Gastrocnemius medialis (tissue), 4 donors: ENCODE results near the gene HEATR5A. TPM values are rescaled to one million over a fixed set of nuclear protein-coding genes. Genes with fewer than 3 reads are reported as not detected.
"Not testable (repeated sequence)": the region's sequence is repeated elsewhere in the genome, so short reads cannot be mapped to it uniquely, and the experiment has no call there.

ENCODE experiments used
- ATAC-seq, 2 donors: fragments of 150-250 bp; one replicate each; pipeline ENCODE4 v1.9.1; 2016
- DNase-seq, 2 donors: peaks; one replicate each; pipeline ENCODE4 v3.0.0-alpha.2; 2019
- H3K27ac ChIP-seq, 4 donors: fragments of 200-600 bp; sonication (generic); 1 replicate in 1 of 4; 2 replicates in 3 of 4; pipeline ENCODE4 v1.5.1; 2016 to 2018; ENCODE audit warnings: mild to moderate bottlenecking in 2 of 4, moderate library complexity in 1 of 4
- H3K27me3 ChIP-seq, 3 donors: fragments of 200-600 bp; sonication (generic) in 2 of 3; 1 replicate in 1 of 3; 2 replicates in 2 of 3; pipeline versions ENCODE4 v1.5.1 to v1.6.0; 2016 to 2019; ENCODE audit warnings: mild to moderate bottlenecking in 1 of 3, moderate library complexity in 1 of 3
- H3K36me3 ChIP-seq, 2 donors: fragments of 200-600 bp; sonication (generic) in 1 of 2; one replicate each; pipeline ENCODE4 v1.5.1; 2017 to 2018
- H3K4me1 ChIP-seq, 2 donors: fragments of 200-600 bp; sonication (generic) in 1 of 2; one replicate each; pipeline ENCODE4 v1.5.1; 2016 to 2017; ENCODE audit warnings: mild to moderate bottlenecking in 2 of 2
- H3K4me3 ChIP-seq, 4 donors: fragments of 200-600 bp; sonication (generic) in 3 of 4; 1 replicate in 1 of 4; 2 replicates in 3 of 4; pipeline ENCODE4 v1.5.1; 2016 to 2019; ENCODE audit warnings: mild to moderate bottlenecking in 2 of 4
- H3K9me3 ChIP-seq, 3 donors: fragments of 200-600 bp; sonication (generic) in 2 of 3; 1 replicate in 1 of 3; 2 replicates in 2 of 3; pipeline ENCODE4 v1.5.1; 2016 to 2019
- POLR2A ChIP-seq, 2 donors: fragments of 450-650 bp; IDR thresholded peaks; one replicate each; pipeline ENCODE4 v1.6.1; 2017; ENCODE audit warnings: antibody characterized with exemption in 2 of 2, mild to moderate bottlenecking in 2 of 2, moderate library complexity in 2 of 2
- in situ Hi-C, 4 donors: fragments of 200-750 bp; cut with MboI; loops; one replicate each; pipeline versions ENCODE4 v1.15.0 to v1.8.0; 2017; ENCODE audit warnings: low sequenced_read_pairs in 4 of 4
- intact Hi-C: fragments of 100-400 bp; cut with DNase I; formaldehyde crosslinking; loops from one replicate; pipeline ENCODE4 v1.15.1; 2023; ENCODE audit warnings: low total_unique reads
- total RNA-seq, 4 donors: library from RNA; depleted of rRNA; stranded (reverse); fragments of >200 nt; gene quantifications; one replicate each; pipeline versions ENCODE4 v1.1.0 to v1.2.3, GENCODE V29; 2016
- TF ChIP-seq, protein P1 (sequence below), 5 experiments: fragments of 450-650 bp in 3 of 5; fragments of 200-600 bp in 2 of 5; sonication (generic) in 2 of 5; IDR thresholded peaks in 4 of 5; conservative IDR thresholded peaks in 1 of 5; 1 replicate in 4 of 5; 2 replicates in 1 of 5; pipeline ENCODE4 v1.5.1; 2016 to 2019; ENCODE audit warnings: antibody characterized with exemption in 5 of 5, mild to moderate bottlenecking in 3 of 5, moderate library complexity in 3 of 5

HEATR5A gene
- total RNA-seq, 4 donors from 2014 or later, result 11.3 to 39.7 (median 19.3) TPM

GRCh38 chr14:31257244-31257553 lies 163.2 kb downstream of the HEATR5A start:
- Histone ChIP-seq H3K27me3 (no peaks in the 10 kb centered on the region), H3K27ac (no peak overlapping the region), H3K4me1 (peaks cover 6 to 9% of the 10 kb centered on the region in 2 donors), H3K36me3 (no peaks in the 10 kb centered on the region), H3K9me3 (no peaks in the 10 kb centered on the region), H3K4me3 (no peak overlapping the region)
- TF ChIP-seq, protein P1, sequence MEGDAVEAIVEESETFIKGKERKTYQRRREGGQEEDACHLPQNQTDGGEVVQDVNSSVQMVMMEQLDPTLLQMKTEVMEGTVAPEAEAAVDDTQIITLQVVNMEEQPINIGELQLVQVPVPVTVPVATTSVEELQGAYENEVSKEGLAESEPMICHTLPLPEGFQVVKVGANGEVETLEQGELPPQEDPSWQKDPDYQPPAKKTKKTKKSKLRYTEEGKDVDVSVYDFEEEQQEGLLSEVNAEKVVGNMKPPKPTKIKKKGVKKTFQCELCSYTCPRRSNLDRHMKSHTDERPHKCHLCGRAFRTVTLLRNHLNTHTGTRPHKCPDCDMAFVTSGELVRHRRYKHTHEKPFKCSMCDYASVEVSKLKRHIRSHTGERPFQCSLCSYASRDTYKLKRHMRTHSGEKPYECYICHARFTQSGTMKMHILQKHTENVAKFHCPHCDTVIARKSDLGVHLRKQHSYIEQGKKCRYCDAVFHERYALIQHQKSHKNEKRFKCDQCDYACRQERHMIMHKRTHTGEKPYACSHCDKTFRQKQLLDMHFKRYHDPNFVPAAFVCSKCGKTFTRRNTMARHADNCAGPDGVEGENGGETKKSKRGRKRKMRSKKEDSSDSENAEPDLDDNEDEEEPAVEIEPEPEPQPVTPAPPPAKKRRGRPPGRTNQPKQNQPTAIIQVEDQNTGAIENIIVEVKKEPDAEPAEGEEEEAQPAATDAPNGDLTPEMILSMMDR (IDR thresholded peaks at IDR 0.05 in 4 of 5, conservative IDR thresholded peaks at IDR 0.05 in 1 of 5), result no peak
- TF ChIP-seq POLR2A (IDR thresholded peaks at IDR 0.05), result no peak
- DNase-seq, result no peak
- ATAC-seq, result no peak
- intact Hi-C loops (no loop called here), in situ Hi-C loops (no loop called here)

DNA sequence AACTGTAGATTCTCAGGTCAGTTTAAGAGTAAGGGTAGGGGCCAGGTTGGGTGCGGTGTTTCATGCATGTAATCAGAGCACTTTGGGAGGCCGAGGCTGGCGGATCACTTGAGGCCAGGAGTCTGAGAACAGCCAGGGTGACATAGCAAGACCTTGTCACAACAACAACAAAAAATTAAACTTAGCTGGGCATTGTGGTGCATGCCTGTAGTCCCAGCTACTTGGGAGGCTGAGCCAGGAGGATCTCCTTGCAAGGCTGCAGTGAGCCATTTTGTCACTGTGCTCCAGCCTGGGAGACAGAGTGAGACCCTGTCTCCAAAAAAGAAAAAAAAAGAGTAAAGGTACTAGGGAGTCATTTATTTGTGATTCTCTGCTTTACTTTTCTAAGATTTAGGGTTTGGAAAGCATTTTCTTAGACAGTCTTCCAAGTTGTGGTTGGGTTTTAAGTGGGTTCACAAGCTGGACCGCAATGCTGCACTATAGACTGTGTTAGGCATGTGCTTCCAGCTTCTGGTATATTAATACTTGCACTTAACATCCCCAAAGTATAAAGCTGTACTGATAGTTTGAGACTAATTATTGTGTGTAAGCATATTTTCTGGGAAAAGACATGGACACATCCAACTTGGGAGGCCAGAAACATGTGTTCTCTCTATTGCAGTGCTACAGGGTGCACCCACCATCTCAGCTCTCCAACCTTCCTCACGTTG lies 163.7 kb downstream of the HEATR5A start:
- DNase-seq (no peak), ATAC-seq (no peak)
- H3K9me3 ChIP-seq, result no peaks in the 10 kb centered on the region
- TF ChIP-seq, protein P1 (IDR thresholded peaks at IDR 0.05 in 4 of 5, conservative IDR thresholded peaks at IDR 0.05 in 1 of 5), result no peak
- no peak for TF ChIP-seq POLR2A (IDR thresholded peaks at IDR 0.05)
- H3K4me3 ChIP-seq, result no peak overlapping the region
- no peaks in the 10 kb centered on the region for H3K27me3 ChIP-seq
- in situ Hi-C loops, result no loop called here
- H3K27ac ChIP-seq, result no peak overlapping the region
- no peaks in the 10 kb centered on the region for H3K36me3 ChIP-seq
- H3K4me1 ChIP-seq, result peaks cover under 1 to 4% of the 10 kb centered on the region in 2 donors
- intact Hi-C loops, result no loop called here

DNA sequence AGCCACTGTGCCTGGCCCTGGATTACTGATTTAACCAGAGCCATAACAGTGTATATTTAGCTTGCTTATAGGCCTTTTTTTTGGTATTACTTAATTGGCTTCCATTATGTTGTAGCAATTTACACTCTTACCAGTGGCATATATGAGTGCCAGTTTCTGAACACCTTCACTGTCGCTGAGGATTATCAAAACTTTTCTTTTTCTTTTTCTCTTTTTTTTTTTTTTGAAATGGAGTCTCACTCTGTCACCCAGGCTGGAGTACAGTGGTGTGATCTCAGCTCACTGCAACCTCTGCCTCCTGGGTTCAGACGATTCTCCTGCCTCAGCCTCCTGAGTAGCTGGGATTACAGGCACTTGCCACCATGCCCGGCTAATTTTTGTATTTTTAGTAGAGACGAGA lies 164.4 kb downstream of the HEATR5A start:
- ATAC-seq, DNase-seq, H3K4me1 ChIP-seq, intact Hi-C loops, in situ Hi-C loops, H3K4me3 ChIP-seq, H3K27me3 ChIP-seq, H3K27ac ChIP-seq, H3K9me3 ChIP-seq, H3K36me3 ChIP-seq: not testable (repeated sequence)

- DNase-seq (no peak), ATAC-seq (no peak)
- no peak overlapping the region for H3K4me3 ChIP-seq
- no peaks in the 10 kb centered on the region for H3K36me3 ChIP-seq
- no peaks in the 10 kb centered on the region for H3K9me3 ChIP-seq
- in situ Hi-C loops (no loop called here), intact Hi-C loops (no loop called here)
- H3K27me3 ChIP-seq, result no peaks in the 10 kb centered on the region
- TF ChIP-seq, protein P1 (IDR thresholded peaks at IDR 0.05 in 4 of 5, conservative IDR thresholded peaks at IDR 0.05 in 1 of 5), result no peak
- no peak for TF ChIP-seq POLR2A (IDR thresholded peaks at IDR 0.05)
- H3K4me1 ChIP-seq, result no peaks in the 10 kb centered on the region
- no peak overlapping the region for H3K27ac ChIP-seq
Measured at GRCh38 chr14:31255286-31255685, 165.1 kb downstream of the HEATR5A start.

GRCh38 chr14:31253746-31254471 lies 166.4 kb downstream of the HEATR5A start:
- TF ChIP-seq, protein P1 (IDR thresholded peaks at IDR 0.05 in 4 of 5, conservative IDR thresholded peaks at IDR 0.05 in 1 of 5), result no peak
- no peak for TF ChIP-seq POLR2A (IDR thresholded peaks at IDR 0.05)
- Histone ChIP-seq H3K36me3 (no peaks in the 10 kb centered on the region), H3K4me1 (no peaks in the 10 kb centered on the region), H3K27me3 (no peaks in the 10 kb centered on the region), H3K9me3 (no peaks in the 10 kb centered on the region), H3K4me3 (no peak overlapping the region), H3K27ac (no peak overlapping the region)
- intact Hi-C loops, result no loop called here
- in situ Hi-C loops, result no loop called here
- ATAC-seq (no peak), DNase-seq (no peak)
